ENCODE results near the gene LKAAEAR1.

LKAAEAR1 gene

GRCh38 chr20:64063389-64064144, 20.6 kb downstream of the LKAAEAR1 start:
- no peak for DNase-seq

- DNase-seq = peak; percentile 93
Observed at GRCh38 chr20:64062596-64063388, 21.4 kb downstream of the LKAAEAR1 start, which contains the start of gene TCEA2. Gene TCEA2, plus strand, starts transcription at chr20:64063198. Its CDS starts 115 bp downstream, at chr20:64063313.

GRCh38 chr20:64062276-64062595, 22.0 kb downstream of the LKAAEAR1 start:
- DNase-seq = no peak

- DNase-seq = no peak
Observed at GRCh38 chr20:64058536-64058935, 25.7 kb downstream of the LKAAEAR1 start.

GRCh38 chr20:64057628-64058498, 26.3 kb downstream of the LKAAEAR1 start:
- DNase-seq = no peak

GRCh38 chr20:64056889-64057627, 27.1 kb downstream of the LKAAEAR1 start:
- no peak for DNase-seq

- DNase-seq = no peak
Observed at GRCh38 chr20:64056639-64056888, 27.6 kb downstream of the LKAAEAR1 start.

GRCh38 chr20:64055893-64056638, 28.1 kb downstream of the LKAAEAR1 start:
- DNase-seq = no peak

GRCh38 chr20:64055396-64055892, 28.8 kb downstream of the LKAAEAR1 start:
- DNase-seq = no peak

GRCh38 chr20:64053841-64054661, 30.1 kb downstream of the LKAAEAR1 start:
- DNase-seq = peak; percentile 44

GRCh38 chr20:64052987-64053840, 31.0 kb downstream of the LKAAEAR1 start:
- DNase-seq = no peak

- no peak for DNase-seq
Observed at GRCh38 chr20:64052326-64052722, 31.9 kb downstream of the LKAAEAR1 start.

GRCh38 chr20:64051561-64052325, 32.5 kb downstream of the LKAAEAR1 start:
- DNase-seq = no peak

GRCh38 chr20:64051033-64051452, 33.2 kb downstream of the LKAAEAR1 start:
- DNase-seq = no peak

GRCh38 chr20:64050261-64051032, 33.8 kb downstream of the LKAAEAR1 start:
- no peak for DNase-seq

GRCh38 chr20:64049878-64050260, 34.3 kb downstream of the LKAAEAR1 start:
- no peak for DNase-seq

GRCh38 chr20:64049060-64049877, 34.9 kb downstream of the LKAAEAR1 start, which contains the start of gene SOX18:
Gene SOX18, minus strand, starts transcription at chr20:64049639. Its CDS starts 123 bp downstream, at chr20:64049516.
- DNase-seq = no peak

Measured in NCI-H2227 treated with DMSO at 0.1 percent for 48 hours (cell line).